SK-N-SH (cell line): Measurements from ENCODE around the gene CATSPERE. TPM values are rescaled to one million over a fixed set of nuclear protein-coding genes. Genes with fewer than 3 reads are reported as not detected.

Experiments
- CTCF ChIA-PET: fragments of 300-600, 350-600 bp; formaldehyde crosslinking; extraction: SDS; loops from one replicate; lab custom pipeline; 2021; lab: Yijun Ruan, JAX
- POLR2A ChIA-PET: fragments of 350-600 bp; sonication (Branson Sonifier 250); formaldehyde crosslinking; extraction: SDS; loops from one replicate; lab custom pipeline; 2020; ENCODE audit warnings: antibody characterized with exemption, inconsistent platforms; lab: Yijun Ruan, JAX
- DNase-seq: peaks from one replicate; pipeline ENCODE4 v3.0.0; 2012
- H2AFZ ChIP-seq: fragments of 200-600 bp; sonication (generic); 2 replicates; pipeline ENCODE4 v1.8.1; 2016; ENCODE audit warnings: antibody characterized with exemption, mild to moderate bottlenecking, low read depth
- H3F3A ChIP-seq: fragments of 200-600 bp; sonication (generic); replicated peaks from 2 replicates; pipeline ENCODE3; 2016; ENCODE audit warnings: antibody characterized with exemption, mild to moderate bottlenecking; ENCODE audit not compliant: insufficient read depth
- H3K27ac ChIP-seq, 2 experiments: fragments of 200-500 bp in 1 of 2; fragments of 200-600 bp in 1 of 2; sonication (Bioruptor generic) in 1 of 2; sonication (generic), shearing (Covaris generic) in 1 of 2; 2 replicates each; pipeline versions ENCODE4 v1.5.1 to v1.6.1; 2014 to 2016; ENCODE audit warnings: low read depth in 2 of 2, inconsistent platforms in 1 of 2, low read length in 1 of 2, mild to moderate bottlenecking in 1 of 2, mixed read lengths in 1 of 2
- H3K27me3 ChIP-seq: fragments of 200-600 bp; sonication (generic), shearing (Covaris generic); 2 replicates; pipeline ENCODE4 v1.6.1; 2016; ENCODE audit warnings: mixed run types; ENCODE audit not compliant: insufficient read depth
- H3K36me3 ChIP-seq, 2 experiments: fragments of 200-500 bp in 1 of 2; fragments of 200-600 bp in 1 of 2; sonication (Bioruptor generic) in 1 of 2; sonication (generic) in 1 of 2; replicated peaks in 1 of 2; 2 replicates each; pipeline versions ENCODE3 to v1.5.1; 2014 to 2016; ENCODE audit warnings: low read length in 1 of 2, mild to moderate bottlenecking in 1 of 2; ENCODE audit not compliant: insufficient read depth in 2 of 2, control insufficient read depth in 1 of 2
- H3K4me1 ChIP-seq, 2 experiments: fragments of 200-500 bp in 1 of 2; fragments of 200-600 bp in 1 of 2; sonication (Bioruptor generic) in 1 of 2; sonication (generic), shearing (Covaris generic) in 1 of 2; 2 replicates each; pipeline versions ENCODE4 v1.5.1 to v1.6.1; 2014 to 2016; ENCODE audit warnings: low read depth in 1 of 2, low read length in 1 of 2, mixed run types in 1 of 2; ENCODE audit not compliant: insufficient read depth in 2 of 2, control insufficient read depth in 1 of 2
- H3K4me2 ChIP-seq: fragments of 200-600 bp; sonication (generic), shearing (Covaris generic); 2 replicates; pipeline ENCODE4 v1.6.1; 2017; ENCODE audit warnings: mixed run types
- H3K4me3 ChIP-seq, 2 experiments: fragments of 200-500 bp in 1 of 2; fragments of 200-600 bp in 1 of 2; sonication (Bioruptor generic) in 1 of 2; sonication (generic), shearing (Covaris generic) in 1 of 2; 2 replicates each; pipeline versions ENCODE4 v1.5.1 to v1.8.1; 2014 to 2016; ENCODE audit warnings: low read depth in 2 of 2, inconsistent platforms in 1 of 2, low read length in 1 of 2, mild to moderate bottlenecking in 1 of 2, mixed read lengths in 1 of 2, moderate library complexity in 1 of 2
- H3K79me2 ChIP-seq: fragments of 200-600 bp; sonication (generic); 2 replicates; pipeline ENCODE4 v1.8.1; 2017; ENCODE audit warnings: mild to moderate bottlenecking; ENCODE audit not compliant: insufficient read depth
- H3K9ac ChIP-seq: fragments of 200-600 bp; sonication (generic); 2 replicates; pipeline ENCODE4 v1.6.1; 2017; ENCODE audit warnings: mixed run types
- H3K9me2 ChIP-seq: fragments of 200-600 bp; sonication (generic); 2 replicates; pipeline ENCODE4 v1.6.1; 2017; ENCODE audit warnings: mixed run types
- H3K9me3 ChIP-seq: fragments of 200-600 bp; sonication (generic); 2 replicates; pipeline ENCODE4 v1.6.1; 2017; ENCODE audit warnings: mixed run types, mild to moderate bottlenecking, moderate library complexity
- H4K20me1 ChIP-seq: fragments of 200-600 bp; sonication (generic); 2 replicates; pipeline ENCODE4 v1.6.1; 2017; ENCODE audit warnings: mild to moderate bottlenecking, mixed run types; ENCODE audit not compliant: insufficient read depth
- EP300 ChIP-seq, 2 experiments: IDR thresholded peaks; 2 replicates each; pipeline versions ENCODE4 v1.4.0 to v1.6.1; 2012; ENCODE audit warnings: borderline replicate concordance in 1 of 2, low read depth in 1 of 2, low read length in 1 of 2
- EZH2phosphoT487 ChIP-seq: fragments of 200-600 bp; sonication (generic); IDR thresholded peaks from 2 replicates; pipeline ENCODE4 v1.6.1; 2017; ENCODE audit warnings: low read depth, mixed run types, mild to moderate bottlenecking, antibody characterized with exemption, moderate library complexity, borderline replicate concordance
- FOSL2 ChIP-seq: IDR thresholded peaks from 2 replicates; pipeline ENCODE4 v1.4.0; 2012; ENCODE audit warnings: low read depth, mild to moderate bottlenecking, moderate library complexity, borderline replicate concordance
- FOXJ3 ChIP-seq: sonication (generic); formaldehyde crosslinking; IDR thresholded peaks from 2 replicates; pipeline ENCODE4 v1.5.1; 2020; ENCODE audit warnings: mild to moderate bottlenecking, missing genetic modification reagents
- GABPA ChIP-seq: IDR thresholded peaks from 2 replicates; pipeline ENCODE4 v1.4.0; 2012; ENCODE audit warnings: low read depth, mild to moderate bottlenecking
- IRF3 ChIP-seq: fragments of 150-350 bp; IDR thresholded peaks from 2 replicates; pipeline ENCODE4 v1.6.1; 2016; ENCODE audit warnings: mild to moderate bottlenecking, low read depth, low read length
- JUND ChIP-seq: IDR thresholded peaks from 2 replicates; pipeline ENCODE4 v1.4.0; 2012
- MAX ChIP-seq: IDR thresholded peaks from 2 replicates; pipeline ENCODE4 v1.4.0; 2012; ENCODE audit warnings: low read depth
- MEF2A ChIP-seq: IDR thresholded peaks from 2 replicates; pipeline ENCODE4 v1.4.0; 2012; ENCODE audit warnings: low read depth, borderline replicate concordance
- MXI1 ChIP-seq: IDR thresholded peaks from 2 replicates; pipeline ENCODE4 v1.6.1; 2012; ENCODE audit warnings: mild to moderate bottlenecking, low read depth, low read length, improper control_type of control experiment
- NFIC ChIP-seq: IDR thresholded peaks from 2 replicates; pipeline ENCODE4 v1.4.0; 2012; ENCODE audit warnings: borderline replicate concordance
- NRF1 ChIP-seq: IDR thresholded peaks from 2 replicates; pipeline ENCODE4 v1.6.1; 2012; ENCODE audit warnings: low read depth, mild to moderate bottlenecking, low read length
- PBX3 ChIP-seq: IDR thresholded peaks from 2 replicates; pipeline ENCODE4; 2012
- RAD21 ChIP-seq: IDR thresholded peaks from 2 replicates; pipeline ENCODE4 v1.6.1; 2012; ENCODE audit warnings: mild to moderate bottlenecking, low read length
- RCOR1 ChIP-seq: fragments of 150-350 bp; IDR thresholded peaks from 2 replicates; pipeline ENCODE4 v1.6.1; 2017; ENCODE audit warnings: antibody characterized with exemption, low read length
- RFX5 ChIP-seq: IDR thresholded peaks from 2 replicates; pipeline ENCODE4 v1.6.1; 2012; ENCODE audit warnings: mild to moderate bottlenecking, improper control_type of control experiment, low read length
- RXRA ChIP-seq: IDR thresholded peaks from 2 replicates; pipeline ENCODE4 v1.4.0; 2012; ENCODE audit warnings: low read depth, mild to moderate bottlenecking, borderline replicate concordance
- SMC3 ChIP-seq: IDR thresholded peaks from 2 replicates; pipeline ENCODE4 v1.6.1; 2012; ENCODE audit warnings: low read depth, low read length, improper control_type of control experiment
- TEAD4 ChIP-seq: IDR thresholded peaks from 2 replicates; pipeline ENCODE4 v1.4.0; 2012; ENCODE audit warnings: mild to moderate bottlenecking, borderline replicate concordance; ENCODE audit not compliant: insufficient read depth
- USF2 ChIP-seq: fragments of 150-350 bp; IDR thresholded peaks from 2 replicates; pipeline ENCODE4 v1.6.1; 2017; ENCODE audit warnings: antibody characterized with exemption, low read length, low read depth, borderline replicate concordance
- YY1 ChIP-seq: IDR thresholded peaks from 2 replicates; pipeline ENCODE4 v1.4.0; 2012; ENCODE audit warnings: low read depth, mild to moderate bottlenecking
- ZBTB33 ChIP-seq: IDR thresholded peaks from 2 replicates; pipeline ENCODE4 v1.4.0; 2012; ENCODE audit warnings: low read depth, borderline replicate concordance
- whole genome bisulfite sequencing: methylation state at CpG from one replicate; pipeline ENCODE4 v1.1.6; 2017; ENCODE audit warnings: low lambda C conversion rate; 5-methylcytosine and 5-hydroxymethylcytosine counted together
- polyA plus RNA-seq, 3 experiments: library from polyadenylated mRNA; depleted of rRNA; stranded (reverse); fragments of >200 nt; gene quantifications; 2 replicates each; pipeline ENCODE4 v1.2.3, GENCODE V29; 2012

The CATSPERE gene
- polyA plus RNA-seq, 1 of the 3 experiments (the other 2 are of a cell fraction), result 0.30 TPM

- TF ChIP-seq FOSL2 (no peak), RAD21 (no peak), IRF3 (no peak), JUND (no peak), EP300 (IDR thresholded peaks at IDR 0.05; ENCODE audit: borderline replicate concordance in 1 of 2, low read depth in 1 of 2, low read length in 1 of 2) (no peak), PBX3 (no peak), SMC3 (no peak), MAX (no peak), FOXJ3 (CRISPR knock-in tag) (no peak), GABPA (no peak)
- Histone ChIP-seq H3K4me3 (no peak overlapping the region), H2AFZ (no peak overlapping the region), H3K9ac (no peak overlapping the region), H3K79me2 (no peaks in the 10 kb centered on the region), H3K27me3 (no peaks in the 10 kb centered on the region), H3F3A (peaks cover 3% of the 10 kb centered on the region), H3K9me3 (no peaks in the 10 kb centered on the region), H3K4me2 (no peak overlapping the region), H3K9me2 (no peaks in the 10 kb centered on the region), H3K4me1 (peaks cover 0 to 2% of the 10 kb centered on the region in 2 experiments; a peak in 1 of 4 replicates), H4K20me1 (no peaks in the 10 kb centered on the region), H3K36me3 (peaks cover 0 to 6% of the 10 kb centered on the region in 2 experiments), H3K27ac (no peak overlapping the region)
- ChIA-PET CTCF (no interaction called here), POLR2A (no interaction called here)
- 71% methylated on average over 2 of the region's 2 CpGs for WGBS
- no peak for DNase-seq
Observed at GRCh38 chr1:244466724-244467123, 5.7 kb downstream of the CATSPERE start.

- ChIA-PET POLR2A (no interaction called here), CTCF (no interaction called here)
- no peak for DNase-seq
- Histone ChIP-seq H3K27ac (no peak overlapping the region), H4K20me1 (no peaks in the 10 kb centered on the region), H3K79me2 (no peaks in the 10 kb centered on the region), H3K9me3 (no peaks in the 10 kb centered on the region), H3K27me3 (no peaks in the 10 kb centered on the region), H3K4me1 (no peaks in the 10 kb centered on the region), H3K9me2 (no peaks in the 10 kb centered on the region), H2AFZ (no peak overlapping the region), H3F3A (no peaks in the 10 kb centered on the region), H3K4me2 (no peak overlapping the region), H3K9ac (no peak overlapping the region), H3K4me3 (no peak overlapping the region), H3K36me3 (no peaks in the 10 kb centered on the region)
- WGBS, result 78% methylated on average over 6 of the region's 6 CpGs
- TF ChIP-seq EZH2phosphoT487 (no peak), EP300 (IDR thresholded peaks at IDR 0.05; ENCODE audit: borderline replicate concordance in 1 of 2, low read depth in 1 of 2, low read length in 1 of 2) (no peak), FOSL2 (no peak), NFIC (no peak), NRF1 (no peak), TEAD4 (no peak), YY1 (no peak), USF2 (no peak), MEF2A (no peak), RFX5 (no peak), SMC3 (no peak), FOXJ3 (CRISPR knock-in tag) (no peak), ZBTB33 (no peak), RCOR1 (no peak), MXI1 (no peak), RXRA (no peak), MAX (no peak)
Observed at GRCh38 chr1:244473059-244473605, 12.1 kb downstream of the CATSPERE start.
